ENCODE measurements around the gene PTPRA.
A peak's percentile ranks its signal among the peaks of the same experiment; 100 is the strongest.

PTPRA gene

DNA sequence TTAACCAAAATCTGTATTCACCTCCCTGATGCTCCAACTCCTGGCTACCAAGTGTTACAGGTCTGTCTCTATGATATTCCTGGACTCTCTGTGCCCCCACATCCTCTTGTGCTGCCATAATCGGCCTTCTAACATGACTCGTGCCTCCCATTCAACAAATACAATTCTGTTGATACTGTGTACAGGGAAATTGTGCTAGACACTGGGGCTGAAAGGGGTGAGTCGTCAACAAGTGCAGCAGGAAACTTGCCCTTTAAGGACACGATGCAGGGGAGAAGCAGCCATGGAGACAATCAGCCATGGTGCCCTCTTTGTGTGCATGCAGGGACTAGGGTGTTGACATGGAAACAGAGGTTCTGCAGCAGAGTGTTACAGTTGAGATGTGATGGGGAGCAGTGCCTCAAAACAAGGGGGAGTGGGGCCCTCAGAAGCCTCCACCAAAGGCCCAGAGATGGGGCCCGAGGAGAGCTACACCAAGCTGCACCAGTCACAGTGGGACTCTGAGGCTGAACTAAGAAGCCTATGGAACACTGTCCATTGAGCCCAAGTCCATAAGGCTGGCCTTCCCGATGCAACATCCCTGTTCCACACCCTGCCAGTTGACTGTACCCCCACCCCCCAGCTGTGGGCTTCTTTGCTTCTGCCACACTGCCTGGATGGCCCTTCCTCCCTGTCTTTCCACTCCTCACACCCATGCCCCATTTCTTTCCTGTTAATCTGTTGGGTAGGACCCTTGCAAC lies 35.9 kb upstream of the PTPRA start:
- no peak overlapping the region for H2AFZ ChIP-seq (ENCODE audit: low read length, unreplicated experiment)
- H3K27me3 ChIP-seq (ENCODE audit: insufficient read depth, low read length) = no peaks in the 10 kb centered on the region
- peaks cover 25% of the 10 kb centered on the region for H3K79me2 ChIP-seq (ENCODE audit: control insufficient read depth, insufficient read depth, low read length, unreplicated experiment)
- H3K4me3 ChIP-seq (ENCODE audit: low read depth, low read length) = no peak overlapping the region
- H3K27ac ChIP-seq (ENCODE audit: low read depth, low read length) = no peak overlapping the region
- H3K36me3 ChIP-seq (ENCODE audit: insufficient read depth, low read length) = peaks cover 27% of the 10 kb centered on the region; the same call in 1 of the 2 replicates
- H3K4me1 ChIP-seq (ENCODE audit: control insufficient read depth, insufficient read depth, low read length, unreplicated experiment) = peaks cover 14% of the 10 kb centered on the region

DNA sequence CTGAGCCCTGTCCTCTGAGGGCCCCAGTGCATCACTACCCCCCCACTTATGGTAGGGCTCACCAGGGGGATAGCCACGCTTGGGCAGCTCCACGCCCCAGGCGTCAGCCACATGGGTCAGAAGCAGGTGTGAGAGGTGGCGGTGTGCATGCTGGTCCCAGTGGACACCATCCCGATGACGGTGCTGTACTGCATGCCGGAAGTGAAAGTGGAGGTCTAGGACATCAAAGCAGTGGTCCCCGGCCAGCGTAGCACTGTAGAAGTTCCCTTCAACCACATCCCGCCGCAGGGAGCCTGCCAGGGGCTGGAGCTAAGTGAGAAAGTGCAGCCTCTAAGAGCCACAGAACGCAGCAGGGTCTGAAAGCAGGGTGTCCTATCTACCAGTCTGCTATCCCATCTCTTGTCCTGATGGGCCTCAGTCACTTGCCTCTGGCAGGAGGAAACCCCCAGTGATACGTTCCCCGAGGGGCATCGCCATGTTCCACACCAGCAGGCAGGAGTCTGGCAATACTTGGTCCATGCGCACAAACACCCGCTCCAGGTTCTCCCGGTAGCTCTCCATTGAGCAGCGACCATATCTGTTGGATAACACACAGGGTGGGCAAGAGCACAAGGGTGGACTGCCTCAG lies 35.0 kb upstream of the PTPRA start:
- Histone ChIP-seq H3K36me3 (ENCODE audit: insufficient read depth, low read length) (peaks cover 27% of the 10 kb centered on the region; the same call in 1 of the 2 replicates), H3K4me3 (ENCODE audit: low read depth, low read length) (no peak overlapping the region), H3K4me1 (ENCODE audit: control insufficient read depth, insufficient read depth, low read length, unreplicated experiment) (peaks cover 8% of the 10 kb centered on the region), H3K27ac (ENCODE audit: low read depth, low read length) (no peak overlapping the region), H3K79me2 (ENCODE audit: control insufficient read depth, insufficient read depth, low read length, unreplicated experiment) (peaks cover 29% of the 10 kb centered on the region), H3K27me3 (ENCODE audit: insufficient read depth, low read length) (no peaks in the 10 kb centered on the region), H2AFZ (ENCODE audit: low read length, unreplicated experiment) (no peak overlapping the region)

DNA sequence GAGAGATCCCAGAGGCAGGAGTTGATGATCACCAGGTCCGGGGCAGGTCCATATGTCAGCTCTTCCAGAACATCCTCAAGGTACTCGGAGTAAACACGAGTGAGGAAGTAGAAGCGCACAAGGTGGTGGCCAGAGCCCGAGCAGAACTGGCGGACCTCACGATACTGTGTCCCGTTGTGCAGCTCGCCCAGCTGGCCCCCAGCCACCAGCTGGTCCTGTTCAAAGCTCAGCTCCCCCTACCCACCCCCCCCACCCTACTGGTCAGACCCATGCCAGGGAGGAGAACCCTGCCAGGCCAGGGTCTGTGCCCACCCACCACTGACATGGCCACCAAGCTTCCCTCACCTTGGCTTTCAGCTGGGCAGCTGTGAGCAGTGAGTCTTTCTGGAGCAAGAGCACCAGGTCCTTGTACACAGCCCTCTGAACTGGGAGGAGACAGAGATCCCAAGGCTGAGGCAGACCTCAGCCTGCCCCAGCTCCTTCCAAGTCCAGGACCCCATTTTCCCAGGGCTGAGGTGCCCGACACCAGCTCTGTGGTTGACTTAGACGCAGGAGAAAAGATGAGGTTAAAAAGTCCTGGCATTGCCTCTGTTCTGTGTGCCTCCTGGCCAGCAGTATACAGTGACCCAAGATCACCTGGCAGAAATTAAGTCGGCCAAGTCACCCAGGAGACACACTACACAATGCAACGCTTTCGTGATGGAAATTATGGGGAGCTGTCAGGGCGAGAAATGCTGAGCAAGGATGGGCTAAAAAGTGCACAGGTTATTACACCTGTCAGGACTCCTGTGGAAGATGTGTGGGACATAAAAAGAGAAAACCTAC lies 34.2 kb upstream of the PTPRA start:
- H2AFZ ChIP-seq (ENCODE audit: low read length, unreplicated experiment) = peak overlapping the region; percentile 64
- peaks cover 8% of the 10 kb centered on the region for H3K4me1 ChIP-seq (ENCODE audit: control insufficient read depth, insufficient read depth, low read length, unreplicated experiment)
- H3K4me3 ChIP-seq (ENCODE audit: low read depth, low read length) = peak overlapping the region; percentile 85

DNA sequence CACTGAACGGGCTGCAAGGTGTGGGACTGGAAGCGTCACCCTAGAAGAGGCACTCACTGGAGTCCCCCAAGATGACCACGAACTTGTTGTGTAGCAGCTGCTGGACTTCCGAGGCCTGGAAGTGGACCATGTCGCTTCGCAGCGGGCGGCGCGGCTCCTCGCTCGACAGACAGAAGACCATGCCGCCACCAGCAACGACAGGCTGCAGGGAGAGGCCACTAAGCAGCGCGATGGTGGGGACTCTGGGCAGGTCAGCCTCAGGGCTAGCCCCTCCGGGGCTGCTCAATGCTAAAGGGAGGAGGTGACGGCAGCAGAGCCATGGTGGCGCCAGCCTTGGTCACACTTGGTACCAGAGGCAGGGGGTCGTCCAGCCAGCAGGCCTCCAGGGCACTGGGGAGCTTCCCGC lies 33.5 kb upstream of the PTPRA start:
- Histone ChIP-seq H3K27ac (ENCODE audit: low read depth, low read length) (peak overlapping the region; percentile 69; the same call in 1 of the 2 replicates), H3K79me2 (ENCODE audit: control insufficient read depth, insufficient read depth, low read length, unreplicated experiment) (peaks cover 29% of the 10 kb centered on the region), H3K27me3 (ENCODE audit: insufficient read depth, low read length) (no peaks in the 10 kb centered on the region), H3K4me3 (ENCODE audit: low read depth, low read length) (peak overlapping the region; percentile 85), H3K4me1 (ENCODE audit: control insufficient read depth, insufficient read depth, low read length, unreplicated experiment) (peaks cover 8% of the 10 kb centered on the region), H3K36me3 (ENCODE audit: insufficient read depth, low read length) (peaks cover 31% of the 10 kb centered on the region), H2AFZ (ENCODE audit: low read length, unreplicated experiment) (peak overlapping the region; percentile 64)

More for the DNA sequence above, 34.2 kb upstream of the PTPRA start:
- H3K27ac ChIP-seq (ENCODE audit: low read depth, low read length) = no peak overlapping the region
- no peaks in the 10 kb centered on the region for H3K27me3 ChIP-seq (ENCODE audit: insufficient read depth, low read length)
- H3K79me2 ChIP-seq (ENCODE audit: control insufficient read depth, insufficient read depth, low read length, unreplicated experiment) = peaks cover 29% of the 10 kb centered on the region
- H3K36me3 ChIP-seq (ENCODE audit: insufficient read depth, low read length) = peaks cover 27% of the 10 kb centered on the region; the same call in 1 of the 2 replicates

DNA sequence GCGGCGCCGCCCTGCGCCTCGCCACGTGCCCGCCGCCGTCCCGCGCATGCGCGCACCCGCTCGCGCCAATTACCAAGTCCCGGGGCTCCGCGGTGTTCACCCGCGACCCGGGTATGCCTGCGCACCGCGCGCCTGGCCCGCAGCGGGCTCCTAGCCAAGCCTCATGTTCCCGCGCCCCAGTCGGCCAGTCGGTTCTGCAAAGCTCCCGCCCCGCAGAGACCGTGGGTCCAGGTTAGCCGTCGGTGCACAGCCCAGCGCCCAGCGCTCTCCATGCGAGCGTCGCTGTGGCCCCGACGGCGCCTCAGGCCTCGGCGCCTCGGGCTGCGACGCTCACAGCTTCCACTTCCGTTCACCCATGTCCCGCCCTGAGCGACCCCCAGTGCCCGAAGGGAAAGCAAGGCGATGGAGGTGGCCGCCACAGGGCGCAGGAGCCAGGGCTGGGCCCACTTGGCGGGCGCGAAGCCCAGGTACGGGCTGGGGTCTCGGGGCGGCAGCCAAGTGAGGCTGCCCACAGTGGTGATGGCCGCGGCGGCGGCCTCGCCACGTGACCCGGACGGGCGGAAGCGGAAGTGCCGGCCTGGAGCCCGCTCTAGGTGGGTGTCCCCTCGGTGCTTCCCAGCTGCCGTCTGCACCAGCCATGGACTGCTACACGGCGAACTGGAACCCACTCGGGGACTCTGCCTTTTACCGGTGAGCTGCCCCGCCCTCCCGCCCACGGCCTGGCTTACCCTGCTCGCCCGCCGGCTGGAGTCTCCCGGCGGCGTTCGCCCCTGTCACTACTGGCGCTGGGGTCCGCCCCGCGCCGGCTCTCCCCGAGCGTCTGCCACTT lies 32.9 kb upstream of the PTPRA start, which contains the start of the genes PCED1A and VPS16:
Gene PCED1A, minus strand, starts transcription at position 518 of the 829 bp plus-strand sequence. CDS start 743 bp downstream, outside the sequence.
Gene VPS16, plus strand, starts transcription at position 608 of the 829 bp plus-strand sequence. Its CDS starts 30 bp downstream, at position 638.
- no peaks in the 10 kb centered on the region for H3K27me3 ChIP-seq (ENCODE audit: insufficient read depth, low read length)
- peak within 1 kb of the TSS; percentile 89 for H2AFZ ChIP-seq (ENCODE audit: low read length, unreplicated experiment)
- H3K27ac ChIP-seq (ENCODE audit: low read depth, low read length) = peak within 1 kb of the TSS; percentile 69
- peaks cover 31% of the 10 kb centered on the region for H3K36me3 ChIP-seq (ENCODE audit: insufficient read depth, low read length)
- H3K79me2 ChIP-seq (ENCODE audit: control insufficient read depth, insufficient read depth, low read length, unreplicated experiment) = peaks cover 29% of the 10 kb centered on the region
- peak within 1 kb of the TSS; percentile 85 for H3K4me3 ChIP-seq (ENCODE audit: low read depth, low read length)
- H3K4me1 ChIP-seq (ENCODE audit: control insufficient read depth, insufficient read depth, low read length, unreplicated experiment) = peaks cover 8% of the 10 kb centered on the region

DNA sequence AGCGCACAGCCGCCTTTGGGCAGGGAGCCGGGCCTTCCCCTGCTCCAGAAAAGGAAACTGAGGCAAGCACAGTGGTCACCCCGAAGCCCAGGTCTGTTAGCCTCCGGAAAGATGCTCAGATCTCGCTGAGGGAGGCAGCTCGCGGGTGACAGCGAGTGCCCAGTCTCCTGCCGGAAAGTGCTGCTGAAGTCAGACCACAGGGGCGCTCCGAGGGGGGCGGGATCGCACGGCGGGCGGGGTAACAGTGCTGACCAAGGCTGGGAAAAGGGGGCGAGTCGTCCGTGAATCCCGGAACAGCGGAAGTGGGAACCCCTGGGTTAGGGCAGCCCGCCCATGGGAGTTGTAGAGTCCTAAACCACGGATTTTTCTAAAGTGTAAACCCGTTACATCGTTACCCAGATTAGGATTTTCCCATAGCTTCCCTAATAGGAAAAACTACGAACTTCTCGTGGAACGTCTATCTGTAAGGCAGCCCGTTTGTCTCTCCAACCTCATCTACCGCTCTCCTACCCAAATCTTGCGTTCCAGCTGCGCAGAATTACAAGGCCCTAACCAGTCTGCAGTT lies 32.2 kb upstream of the PTPRA start:
- no peaks in the 10 kb centered on the region for H3K27me3 ChIP-seq (ENCODE audit: insufficient read depth, low read length)
- peaks cover 29% of the 10 kb centered on the region for H3K79me2 ChIP-seq (ENCODE audit: control insufficient read depth, insufficient read depth, low read length, unreplicated experiment)
- peaks cover 28% of the 10 kb centered on the region for H3K36me3 ChIP-seq (ENCODE audit: insufficient read depth, low read length)
- peak overlapping the region; percentile 85 for H3K4me3 ChIP-seq (ENCODE audit: low read depth, low read length)
- H3K27ac ChIP-seq (ENCODE audit: low read depth, low read length) = peak overlapping the region; percentile 62
- H2AFZ ChIP-seq (ENCODE audit: low read length, unreplicated experiment) = peak overlapping the region; percentile 76
- peaks cover 8% of the 10 kb centered on the region for H3K4me1 ChIP-seq (ENCODE audit: control insufficient read depth, insufficient read depth, low read length, unreplicated experiment)

DNA sequence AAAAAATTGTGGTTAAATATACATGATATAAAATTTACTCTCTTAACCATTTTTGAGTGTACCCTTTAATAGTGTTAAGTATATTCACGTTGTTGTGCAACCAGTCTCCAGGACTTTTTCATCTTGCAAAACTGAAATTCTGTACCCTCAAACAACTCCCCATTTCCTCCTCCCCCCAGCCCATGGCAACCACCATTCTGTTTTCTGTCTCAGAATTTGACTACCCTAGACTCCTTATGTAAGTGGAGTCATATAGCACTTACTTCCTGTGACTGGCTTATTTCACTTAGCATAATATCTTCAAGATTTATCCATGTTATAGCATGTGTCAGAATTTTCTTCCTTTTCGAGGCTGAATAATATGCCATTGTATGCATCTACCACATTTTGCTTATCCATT lies 27.7 kb upstream of the PTPRA start:
- H3K79me2 ChIP-seq (ENCODE audit: control insufficient read depth, insufficient read depth, low read length, unreplicated experiment) = peaks cover 22% of the 10 kb centered on the region
- no peak overlapping the region for H3K4me3 ChIP-seq (ENCODE audit: low read depth, low read length)
- H3K27ac ChIP-seq (ENCODE audit: low read depth, low read length) = no peak overlapping the region
- no peak overlapping the region for H2AFZ ChIP-seq (ENCODE audit: low read length, unreplicated experiment)
- no peaks in the 10 kb centered on the region for H3K27me3 ChIP-seq (ENCODE audit: insufficient read depth, low read length)
- H3K36me3 ChIP-seq (ENCODE audit: insufficient read depth, low read length) = peaks cover 8% of the 10 kb centered on the region
- no peaks in the 10 kb centered on the region for H3K4me1 ChIP-seq (ENCODE audit: control insufficient read depth, insufficient read depth, low read length, unreplicated experiment)

DNA sequence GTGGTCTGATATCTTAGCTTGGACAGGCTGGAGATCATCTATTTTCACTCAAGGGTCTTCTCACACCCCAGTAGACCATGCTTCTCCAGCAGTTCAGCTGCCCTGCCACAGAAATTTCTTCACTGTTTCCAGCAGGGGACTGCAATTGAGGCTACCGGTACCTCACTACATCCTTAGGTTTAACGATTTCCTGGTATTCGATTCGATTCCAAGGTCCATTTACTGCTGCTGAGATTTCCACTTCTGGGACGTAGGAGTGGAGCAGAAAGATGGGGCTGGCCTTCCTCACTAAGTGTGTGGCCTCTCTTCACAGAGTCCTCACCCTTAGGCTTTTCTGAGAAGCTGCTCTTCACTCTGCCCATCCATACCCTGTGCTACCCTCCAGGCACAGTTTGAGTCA lies 26.6 kb upstream of the PTPRA start:
- Histone ChIP-seq H3K79me2 (ENCODE audit: control insufficient read depth, insufficient read depth, low read length, unreplicated experiment) (peaks cover 15% of the 10 kb centered on the region), H2AFZ (ENCODE audit: low read length, unreplicated experiment) (no peak overlapping the region), H3K4me1 (ENCODE audit: control insufficient read depth, insufficient read depth, low read length, unreplicated experiment) (peaks cover under 1% of the 10 kb centered on the region), H3K27ac (ENCODE audit: low read depth, low read length) (no peak overlapping the region), H3K27me3 (ENCODE audit: insufficient read depth, low read length) (no peaks in the 10 kb centered on the region), H3K36me3 (ENCODE audit: insufficient read depth, low read length) (peaks cover 8% of the 10 kb centered on the region), H3K4me3 (ENCODE audit: low read depth, low read length) (no peak overlapping the region)

DNA sequence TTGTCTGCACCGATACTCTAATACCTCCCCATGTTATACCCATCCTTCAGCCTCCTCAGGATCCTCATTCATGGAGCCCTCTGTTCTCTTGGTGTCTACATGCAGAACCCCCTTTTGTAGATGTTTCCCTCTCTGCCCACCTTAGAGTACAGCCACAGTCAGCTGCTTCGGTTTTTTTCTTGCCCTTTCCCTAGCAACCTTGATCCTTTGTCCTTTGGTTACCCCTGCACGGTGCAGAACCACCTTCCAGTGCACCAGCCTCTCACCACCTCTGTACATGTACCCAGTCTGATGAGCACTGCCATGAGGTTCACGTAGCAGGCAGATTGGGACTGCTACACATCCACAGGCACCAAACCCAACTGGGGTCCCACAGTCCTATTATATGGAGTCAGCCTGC lies 25.5 kb upstream of the PTPRA start:
- no peak overlapping the region for H3K27ac ChIP-seq (ENCODE audit: low read depth, low read length)
- H3K4me1 ChIP-seq (ENCODE audit: control insufficient read depth, insufficient read depth, low read length, unreplicated experiment) = peaks cover 7% of the 10 kb centered on the region
- peaks cover 8% of the 10 kb centered on the region for H3K36me3 ChIP-seq (ENCODE audit: insufficient read depth, low read length)
- no peaks in the 10 kb centered on the region for H3K27me3 ChIP-seq (ENCODE audit: insufficient read depth, low read length)
- H3K4me3 ChIP-seq (ENCODE audit: low read depth, low read length) = no peak overlapping the region
- peaks cover 7% of the 10 kb centered on the region for H3K79me2 ChIP-seq (ENCODE audit: control insufficient read depth, insufficient read depth, low read length, unreplicated experiment)
- H2AFZ ChIP-seq (ENCODE audit: low read length, unreplicated experiment) = no peak overlapping the region

All from ACC112 (cell line).